T47D (cell line): Measurements from ENCODE around the gene FHL3.

ENCODE experiments used
- DNase-seq, 2 experiments: peaks; one replicate each; pipeline versions ENCODE4 v3.0.0 to v3.0.0-alpha.2; 2011 to 2012; ENCODE audit warnings: low read depth in 1 of 2, low spot score in 1 of 2
- JUND ChIP-seq: IDR thresholded peaks from 2 replicates; pipeline ENCODE4 v1.6.1; 2012; ENCODE audit warnings: low read depth
- in situ Hi-C: cut with HindIII; loops from 2 replicates; pipeline ENCODE4 v1.10.0; 2016; ENCODE audit warnings: low sequenced_read_pairs, low pct_unique_long_range_greater_than_20kb

The FHL3 gene

DNA sequence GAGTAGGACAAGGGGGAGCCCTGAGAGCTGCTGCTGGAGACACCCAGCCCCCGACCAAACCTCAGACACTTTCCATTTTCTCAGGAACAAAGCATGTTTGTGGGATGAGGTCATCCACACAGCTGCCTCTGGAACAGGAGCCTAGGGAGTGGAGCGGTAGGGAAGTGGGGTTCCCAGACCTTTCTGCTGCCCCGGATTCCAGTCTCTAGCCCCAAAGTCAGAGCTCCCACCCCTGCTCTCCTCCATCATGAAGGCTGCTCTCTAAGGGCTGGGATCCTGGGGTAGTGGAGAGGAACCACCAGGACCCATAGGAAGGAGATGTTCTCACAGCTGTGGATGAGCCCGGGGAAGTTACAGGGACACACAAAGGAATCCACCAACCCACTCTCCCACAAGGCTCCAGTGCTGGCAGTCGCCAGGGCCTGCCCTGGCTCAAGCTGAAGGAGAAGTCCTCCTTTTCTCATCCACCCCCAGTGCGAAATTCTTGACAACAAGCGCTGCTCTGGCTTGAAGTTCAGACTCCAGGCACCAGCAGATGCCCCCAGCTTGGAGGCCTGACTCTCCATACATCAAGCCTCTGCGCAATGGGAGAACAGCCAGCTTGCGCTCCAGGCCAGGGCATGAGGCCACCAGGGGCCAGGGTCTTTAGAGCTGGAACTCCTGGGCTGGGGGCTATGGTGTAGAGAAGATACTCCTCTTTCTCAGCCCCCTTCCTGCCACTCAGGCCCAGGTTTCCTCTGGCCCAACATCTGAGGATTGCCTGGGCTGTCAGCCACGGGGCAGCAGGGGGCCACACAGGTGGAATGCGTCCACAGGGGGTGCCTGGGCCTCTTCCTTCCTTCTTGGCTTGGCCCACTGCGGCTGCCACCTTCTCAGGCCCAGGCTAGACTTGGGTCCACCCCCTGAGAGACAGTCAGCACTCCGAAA, 4.5 kb downstream of the FHL3 start:
- DNase-seq: no peak
- in situ Hi-C loops: no loop called here
- no peak for TF ChIP-seq JUND

- DNase-seq: no peak
- no peak for TF ChIP-seq JUND
- in situ Hi-C loops: no loop called here
Observed at GRCh38 chr1:38000233-38000528, 5.1 kb downstream of the FHL3 start.

DNA sequence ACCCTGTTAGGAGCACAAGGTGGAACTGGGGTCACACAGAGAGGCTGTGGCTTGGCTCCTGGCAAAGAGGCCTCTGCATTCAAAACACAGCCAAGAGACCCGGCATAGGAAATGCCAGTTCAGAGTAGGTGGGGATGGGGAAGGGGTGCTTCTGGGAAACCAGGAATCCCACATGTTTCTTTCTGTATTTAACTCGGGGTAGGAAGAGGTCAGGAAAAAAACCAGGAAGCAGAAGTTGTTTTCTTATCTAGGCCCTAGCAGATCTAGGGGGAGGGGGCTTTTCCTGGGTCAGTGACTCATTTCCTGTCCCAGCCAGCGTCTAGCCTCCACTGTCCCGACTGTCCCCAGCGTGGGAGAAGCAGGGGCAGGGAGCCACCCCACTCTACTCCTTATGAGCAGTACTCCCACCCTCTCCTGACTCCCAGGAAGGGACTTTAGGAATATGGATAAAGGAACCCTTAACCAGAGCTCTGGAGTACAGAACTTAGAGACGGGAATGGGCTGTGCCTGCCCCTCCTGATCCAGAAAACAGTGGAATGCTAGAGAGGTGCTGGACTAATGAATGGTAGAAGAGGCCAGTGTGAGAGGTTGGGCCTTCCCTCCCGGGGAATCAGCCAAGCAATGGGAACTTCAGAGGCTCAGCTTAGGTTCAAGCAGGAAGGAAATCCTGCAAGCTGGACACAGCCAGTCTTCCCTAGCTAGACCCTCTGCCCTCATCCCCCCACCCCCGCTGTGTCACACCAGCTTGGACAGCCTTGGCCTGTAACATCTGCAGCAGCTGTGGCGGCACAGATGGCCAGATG, 5.7 kb downstream of the FHL3 start:
- in situ Hi-C loops: no loop called here
- DNase-seq: no peak
- TF ChIP-seq JUND: no peak

- DNase-seq: no peak
- TF ChIP-seq JUND: no peak
- in situ Hi-C loops: no loop called here
Observed at GRCh38 chr1:37998913-37999429, 6.3 kb downstream of the FHL3 start.

DNA sequence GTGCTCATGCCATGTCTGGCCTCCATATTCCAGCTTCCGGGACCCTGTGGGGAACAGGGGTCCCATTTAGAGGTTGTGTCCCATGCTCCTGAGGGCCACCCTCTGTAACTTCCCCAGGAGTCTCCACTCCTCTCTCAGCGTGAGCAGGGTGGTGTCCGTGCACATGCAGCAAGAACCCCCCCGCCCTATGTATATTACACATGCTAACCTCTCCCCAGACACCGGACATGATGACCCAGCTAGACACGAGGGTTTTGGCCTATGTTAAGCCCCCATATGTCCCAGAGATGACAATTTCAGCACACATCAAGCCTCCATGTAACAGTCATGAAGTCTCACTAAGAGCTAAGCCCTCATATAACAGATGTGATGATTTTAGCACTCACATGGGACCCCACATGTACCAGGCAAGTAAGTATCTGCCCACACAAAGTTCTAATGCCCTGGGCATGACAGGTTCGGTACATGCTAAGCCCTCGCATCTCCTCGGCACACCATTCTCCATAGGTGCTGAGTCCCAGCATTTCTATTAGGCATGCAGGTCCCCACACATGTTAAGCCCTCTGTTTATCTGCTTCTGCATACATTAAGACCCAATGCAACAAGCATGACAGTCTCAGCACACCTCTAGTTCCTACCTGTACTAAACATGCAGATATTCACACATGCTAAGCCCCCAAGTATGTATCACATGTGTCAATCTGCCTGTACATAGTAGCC, 7.1 kb downstream of the FHL3 start:
- in situ Hi-C loops: no loop called here
- no peak for TF ChIP-seq JUND
- DNase-seq: no peak

GRCh38 chr1:37997256-37998088, 7.8 kb downstream of the FHL3 start:
- no peak for DNase-seq
- no peak for TF ChIP-seq JUND
- in situ Hi-C loops: no loop called here

DNA sequence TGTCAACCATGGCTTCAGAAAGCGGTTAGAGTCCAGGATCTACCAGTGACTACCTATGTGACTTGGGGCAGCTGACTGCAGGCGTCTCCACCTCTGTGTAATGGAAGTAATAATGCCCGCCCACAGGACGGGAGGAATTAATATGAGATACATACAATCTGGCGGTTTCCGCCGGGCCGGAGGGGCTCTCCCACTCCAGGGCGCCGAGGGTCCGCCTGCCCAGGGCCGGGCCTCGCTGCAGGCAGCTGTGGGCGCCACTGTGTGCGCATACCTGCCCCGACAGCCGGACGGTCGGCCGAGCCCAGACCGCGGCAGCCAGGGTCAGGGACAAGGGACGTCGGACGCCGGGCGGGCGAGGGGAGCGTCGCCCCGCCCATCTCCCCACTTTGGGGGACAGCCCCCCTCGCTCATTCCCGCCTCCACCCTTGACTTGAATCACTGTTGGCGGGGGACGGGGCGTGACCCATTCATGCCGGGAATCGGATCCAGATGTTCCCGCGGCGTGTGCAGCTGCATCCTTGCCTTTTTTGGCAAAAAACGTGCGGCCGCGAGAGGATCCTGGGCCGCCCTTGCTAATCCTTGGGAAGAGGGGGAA, 9.5 kb downstream of the FHL3 start:
- TF ChIP-seq JUND: no peak
- in situ Hi-C loops: no loop called here
- DNase-seq: no peak

DNA sequence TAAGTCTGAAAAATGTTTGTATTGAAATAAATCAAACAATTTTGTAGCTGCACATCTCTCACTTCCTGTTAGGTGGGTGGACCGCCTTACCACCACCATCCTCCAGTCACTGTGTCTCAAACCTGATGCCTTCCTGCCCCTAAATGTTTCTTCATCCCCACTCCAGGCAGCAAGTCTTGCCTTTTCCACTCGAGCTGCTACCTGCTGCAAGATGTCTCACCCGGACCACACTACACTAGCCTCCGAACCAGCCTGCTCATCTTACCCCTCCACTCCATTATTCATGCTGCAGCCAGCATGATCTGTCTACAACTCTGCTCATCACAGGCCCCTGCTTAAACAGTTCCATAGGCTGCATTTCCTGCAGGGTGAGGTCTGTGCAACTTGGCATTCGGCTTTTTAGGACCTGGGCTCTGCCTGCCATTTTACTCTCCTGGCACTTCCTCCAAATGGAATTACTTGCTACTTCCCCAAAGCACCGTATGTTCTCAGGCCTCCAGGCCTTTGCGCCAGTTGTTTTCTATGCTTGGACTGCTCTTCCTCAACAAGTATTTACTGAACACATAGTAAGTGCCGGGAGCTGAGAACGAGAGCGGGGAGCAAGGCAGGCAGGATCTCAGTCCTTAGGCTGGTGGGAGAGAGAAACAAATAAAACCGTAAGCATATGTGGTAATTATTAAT, 10.3 kb downstream of the FHL3 start:
- no peak for DNase-seq
- in situ Hi-C loops: no loop called here
- no peak for TF ChIP-seq JUND

- no peak for TF ChIP-seq JUND
- peak; percentile 8 to 38 for DNase-seq
- in situ Hi-C loops: no loop called here
Observed at GRCh38 chr1:37989361-37989930, 15.9 kb downstream of the FHL3 start.

DNA sequence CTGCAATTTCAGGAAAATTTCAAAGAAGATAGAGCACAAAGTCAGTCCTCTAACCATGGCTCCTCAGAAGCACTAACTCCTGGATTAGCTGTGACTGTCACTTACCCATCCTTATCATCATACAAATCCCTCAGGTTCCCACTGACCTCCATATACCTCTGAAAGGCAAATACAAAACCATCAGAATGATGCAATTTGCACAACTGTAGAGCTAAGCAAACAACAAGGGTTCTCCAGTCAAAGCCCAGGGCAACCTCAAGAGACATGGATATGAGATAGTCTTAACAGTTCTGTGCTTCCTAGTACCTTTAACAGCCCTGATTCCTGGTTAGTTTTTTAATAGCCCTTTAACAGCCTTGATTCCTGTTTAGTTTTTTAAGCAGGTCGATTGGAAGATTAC, 17.6 kb downstream of the FHL3 start:
- no peak for TF ChIP-seq JUND
- no peak for DNase-seq
- in situ Hi-C loops: no loop called here

DNA sequence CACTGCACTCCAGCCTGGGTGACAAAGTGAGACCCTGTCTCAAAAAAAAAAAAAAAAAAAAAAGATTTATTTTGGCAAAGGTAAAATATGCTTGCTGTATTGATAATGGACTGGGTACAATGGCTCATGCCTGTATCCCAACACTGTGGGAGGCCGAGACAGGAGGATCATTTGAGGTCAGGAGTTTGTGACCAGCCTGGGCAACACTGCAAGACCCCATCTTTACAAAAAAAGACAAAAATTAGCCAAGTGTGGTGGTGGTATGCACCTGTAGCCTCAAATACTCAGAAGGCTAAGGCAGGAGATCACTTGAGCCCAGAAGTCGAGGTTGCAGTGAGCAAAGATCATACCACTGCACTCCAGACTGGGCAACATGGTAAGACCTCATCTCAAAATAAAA, 21.8 kb downstream of the FHL3 start:
- no peak for TF ChIP-seq JUND
- no peak for DNase-seq
- in situ Hi-C loops: no loop called here
